ENCODE measurements around the gene KATNA1. TPM values are rescaled to one million over a fixed set of nuclear protein-coding genes. Genes with fewer than 3 reads are reported as not detected.

The KATNA1 gene
- total and polyA plus RNA-seq, 2 experiments from 2014 or later = 17.2 to 18.4 TPM

GRCh38 chr6:149642829-149643580 is 5.5 kb downstream of the KATNA1 start:
- WGBS (ENCODE audit: low lambda C conversion rate, missing lambda C conversion rate) = 94% methylated on average over 1 of the region's 1 CpG
- Histone ChIP-seq H2AFZ (no peak overlapping the region), H3K36me3 (replicated peaks; ENCODE audit: insufficient read depth, low read depth) (no peaks in the 10 kb centered on the region), H3K27ac (no peak overlapping the region), H3K4me2 (no peak overlapping the region), H3K27me3 (no peaks in the 10 kb centered on the region), H4K20me1 (ENCODE audit: insufficient read depth, poor library complexity, severe bottlenecking) (peaks cover 5% of the 10 kb centered on the region), H3K9me2 (replicated peaks; ENCODE audit: insufficient read depth) (no peaks in the 10 kb centered on the region), H3K79me2 (peaks cover 68% of the 10 kb centered on the region), H3K9me3 (ENCODE audit: low read depth) (no peaks in the 10 kb centered on the region), H3K4me3 (no peak overlapping the region), H3K4me1 (ENCODE audit: insufficient read depth) (peaks cover 3% of the 10 kb centered on the region)
- DNase-seq (ENCODE audit: low spot score) = no peak
- TF ChIP-seq, protein P1, sequence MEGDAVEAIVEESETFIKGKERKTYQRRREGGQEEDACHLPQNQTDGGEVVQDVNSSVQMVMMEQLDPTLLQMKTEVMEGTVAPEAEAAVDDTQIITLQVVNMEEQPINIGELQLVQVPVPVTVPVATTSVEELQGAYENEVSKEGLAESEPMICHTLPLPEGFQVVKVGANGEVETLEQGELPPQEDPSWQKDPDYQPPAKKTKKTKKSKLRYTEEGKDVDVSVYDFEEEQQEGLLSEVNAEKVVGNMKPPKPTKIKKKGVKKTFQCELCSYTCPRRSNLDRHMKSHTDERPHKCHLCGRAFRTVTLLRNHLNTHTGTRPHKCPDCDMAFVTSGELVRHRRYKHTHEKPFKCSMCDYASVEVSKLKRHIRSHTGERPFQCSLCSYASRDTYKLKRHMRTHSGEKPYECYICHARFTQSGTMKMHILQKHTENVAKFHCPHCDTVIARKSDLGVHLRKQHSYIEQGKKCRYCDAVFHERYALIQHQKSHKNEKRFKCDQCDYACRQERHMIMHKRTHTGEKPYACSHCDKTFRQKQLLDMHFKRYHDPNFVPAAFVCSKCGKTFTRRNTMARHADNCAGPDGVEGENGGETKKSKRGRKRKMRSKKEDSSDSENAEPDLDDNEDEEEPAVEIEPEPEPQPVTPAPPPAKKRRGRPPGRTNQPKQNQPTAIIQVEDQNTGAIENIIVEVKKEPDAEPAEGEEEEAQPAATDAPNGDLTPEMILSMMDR (IDR thresholded peaks at IDR 0.05; ENCODE audit: poor library complexity) = no peak
- TF ChIP-seq EZH2phosphoT487 (IDR thresholded peaks at IDR 0.05; ENCODE audit: low read depth, severe bottlenecking, unreplicated experiment) (no peak), EZH2 (IDR thresholded peaks at IDR 0.05; ENCODE audit: borderline replicate concordance) (no peak)

DNA sequence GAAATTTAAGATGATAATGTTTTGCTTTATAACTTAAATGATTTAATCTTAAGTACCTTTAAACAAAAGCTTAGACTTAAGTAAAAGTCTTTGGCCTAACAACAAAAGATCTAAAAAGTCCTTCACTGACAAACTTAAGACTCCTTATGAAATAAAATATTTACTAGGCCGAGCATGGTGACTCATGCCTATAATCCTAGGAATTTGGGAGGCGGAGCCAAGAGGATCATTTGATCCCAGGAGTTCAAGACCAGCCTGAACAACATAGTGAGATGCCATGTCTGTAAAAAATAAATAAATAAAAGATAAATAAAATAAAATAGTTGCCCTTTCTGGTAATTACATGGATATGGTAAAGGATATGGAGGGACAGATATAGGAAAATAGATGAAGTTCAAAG is 12.4 kb downstream of the KATNA1 start:
- no peaks in the 10 kb centered on the region for H3K36me3 ChIP-seq (replicated peaks; ENCODE audit: insufficient read depth, low read depth)
- 60% methylated on average over 2 of the region's 2 CpGs for WGBS (ENCODE audit: low lambda C conversion rate, missing lambda C conversion rate)
- H3K9me2 ChIP-seq (replicated peaks; ENCODE audit: insufficient read depth) = no peaks in the 10 kb centered on the region
- no peak overlapping the region for H3K27ac ChIP-seq
- H3K4me1 ChIP-seq (ENCODE audit: insufficient read depth) = no peaks in the 10 kb centered on the region
- DNase-seq (ENCODE audit: low spot score) = no peak
- no peaks in the 10 kb centered on the region for H3K9me3 ChIP-seq (ENCODE audit: low read depth)
- H3K4me2 ChIP-seq = no peak overlapping the region
- H2AFZ ChIP-seq = no peak overlapping the region
- peaks cover 12% of the 10 kb centered on the region for H3K79me2 ChIP-seq
- no peaks in the 10 kb centered on the region for H3K27me3 ChIP-seq
- no peaks in the 10 kb centered on the region for H4K20me1 ChIP-seq (ENCODE audit: insufficient read depth, poor library complexity, severe bottlenecking)
- no peak overlapping the region for H3K4me3 ChIP-seq
- TF ChIP-seq EZH2 (IDR thresholded peaks at IDR 0.05; ENCODE audit: borderline replicate concordance) = no peak
- no peak for TF ChIP-seq EZH2phosphoT487 (IDR thresholded peaks at IDR 0.05; ENCODE audit: low read depth, severe bottlenecking, unreplicated experiment)
- TF ChIP-seq, protein P1 (IDR thresholded peaks at IDR 0.05; ENCODE audit: poor library complexity) = no peak

DNA sequence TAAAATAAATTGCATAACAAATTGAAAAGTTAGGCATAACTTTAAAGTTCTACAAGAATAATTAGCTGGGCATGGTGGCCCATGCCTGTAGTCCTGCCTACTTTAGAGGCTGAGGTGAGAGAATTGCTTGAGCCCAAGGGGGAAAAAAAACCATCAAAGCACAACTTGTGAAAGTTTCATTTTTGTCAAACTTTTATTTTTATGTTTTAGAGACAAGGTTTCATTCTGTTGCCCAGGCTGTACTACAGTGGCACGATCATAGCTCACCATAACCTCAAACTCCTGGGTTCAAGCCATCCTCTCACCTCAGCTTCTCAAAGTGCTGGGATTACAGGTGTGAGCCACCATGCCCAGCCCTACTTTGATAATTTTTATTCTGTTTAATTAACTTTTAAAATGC is 14.2 kb downstream of the KATNA1 start:
- Histone ChIP-seq H3K4me1 (ENCODE audit: insufficient read depth) (no peaks in the 10 kb centered on the region), H3K27me3 (no peaks in the 10 kb centered on the region), H3K79me2 (peaks cover 2% of the 10 kb centered on the region), H3K27ac (no peak overlapping the region), H3K36me3 (replicated peaks; ENCODE audit: insufficient read depth, low read depth) (no peaks in the 10 kb centered on the region), H4K20me1 (ENCODE audit: insufficient read depth, poor library complexity, severe bottlenecking) (no peaks in the 10 kb centered on the region), H3K4me3 (no peak overlapping the region), H2AFZ (no peak overlapping the region), H3K9me2 (replicated peaks; ENCODE audit: insufficient read depth) (no peaks in the 10 kb centered on the region), H3K4me2 (no peak overlapping the region), H3K9me3 (ENCODE audit: low read depth) (no peaks in the 10 kb centered on the region)
- no peak for DNase-seq (ENCODE audit: low spot score)
- TF ChIP-seq, protein P1 (IDR thresholded peaks at IDR 0.05; ENCODE audit: poor library complexity) = no peak
- no peak for TF ChIP-seq EZH2 (IDR thresholded peaks at IDR 0.05; ENCODE audit: borderline replicate concordance)
- TF ChIP-seq EZH2phosphoT487 (IDR thresholded peaks at IDR 0.05; ENCODE audit: low read depth, severe bottlenecking, unreplicated experiment) = no peak
- WGBS (ENCODE audit: low lambda C conversion rate, missing lambda C conversion rate) = 95% methylated on average over 1 of the region's 1 CpG
